ENCODE measurements around the gene TMEM144.

The TMEM144 gene

GRCh38 chr4:158209825-158210807 lies at the start of gene TMEM144:
Gene TMEM144, plus strand, starts transcription at chr4:158210486. Its CDS starts 2,182 bp downstream, at chr4:158212668.
- H3K27ac ChIP-seq = peak within 1 kb of the TSS; percentile 81
- no peak; the same call in 1 of the 2 replicates for TF ChIP-seq CTCF (conservative IDR thresholded peaks at IDR 0.05)

DNA sequence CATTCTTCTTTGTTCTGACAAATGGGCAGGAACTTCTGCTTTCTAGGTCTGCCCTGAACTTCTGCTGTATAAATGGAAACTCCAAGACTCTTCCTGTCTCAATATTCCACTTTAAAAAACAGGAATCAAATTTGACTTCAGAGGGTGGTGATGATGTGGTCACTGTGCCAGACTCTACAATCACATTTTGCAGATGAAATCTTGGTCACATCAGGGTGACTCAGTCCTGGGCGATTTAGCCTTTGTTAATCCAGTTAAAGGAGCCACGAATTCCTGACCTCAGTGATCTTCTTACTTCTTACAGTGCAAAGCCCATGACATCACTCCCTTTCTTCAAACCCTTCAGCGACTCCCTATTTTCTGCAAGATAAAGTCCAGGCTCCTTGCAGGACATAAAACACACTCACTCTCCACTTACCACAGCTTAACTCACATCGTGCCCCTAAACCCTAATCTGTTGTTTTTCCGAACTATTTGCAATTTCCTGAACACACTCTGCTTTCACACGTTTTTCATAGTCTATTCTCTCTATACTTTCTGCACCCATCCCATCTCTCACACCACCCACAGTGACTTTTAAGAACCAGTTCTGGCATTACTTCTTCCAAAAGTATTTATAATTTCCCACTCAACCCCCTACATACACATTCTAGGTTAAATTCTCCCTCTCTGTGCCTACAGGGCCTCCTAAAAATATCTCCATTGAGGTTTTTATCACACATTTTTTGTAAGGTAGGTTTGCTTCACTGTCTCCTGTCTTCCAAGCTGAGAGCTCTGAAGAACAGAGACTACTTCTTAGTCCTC lies 48.5 kb upstream of the TMEM144 start:
- no peak for TF ChIP-seq CTCF (conservative IDR thresholded peaks at IDR 0.05)
- H3K27ac ChIP-seq = no peak overlapping the region

- no peak overlapping the region for H3K27ac ChIP-seq
- no peak for TF ChIP-seq CTCF (conservative IDR thresholded peaks at IDR 0.05)
Measured at GRCh38 chr4:158162631-158163030, 47.7 kb upstream of the TMEM144 start.

DNA sequence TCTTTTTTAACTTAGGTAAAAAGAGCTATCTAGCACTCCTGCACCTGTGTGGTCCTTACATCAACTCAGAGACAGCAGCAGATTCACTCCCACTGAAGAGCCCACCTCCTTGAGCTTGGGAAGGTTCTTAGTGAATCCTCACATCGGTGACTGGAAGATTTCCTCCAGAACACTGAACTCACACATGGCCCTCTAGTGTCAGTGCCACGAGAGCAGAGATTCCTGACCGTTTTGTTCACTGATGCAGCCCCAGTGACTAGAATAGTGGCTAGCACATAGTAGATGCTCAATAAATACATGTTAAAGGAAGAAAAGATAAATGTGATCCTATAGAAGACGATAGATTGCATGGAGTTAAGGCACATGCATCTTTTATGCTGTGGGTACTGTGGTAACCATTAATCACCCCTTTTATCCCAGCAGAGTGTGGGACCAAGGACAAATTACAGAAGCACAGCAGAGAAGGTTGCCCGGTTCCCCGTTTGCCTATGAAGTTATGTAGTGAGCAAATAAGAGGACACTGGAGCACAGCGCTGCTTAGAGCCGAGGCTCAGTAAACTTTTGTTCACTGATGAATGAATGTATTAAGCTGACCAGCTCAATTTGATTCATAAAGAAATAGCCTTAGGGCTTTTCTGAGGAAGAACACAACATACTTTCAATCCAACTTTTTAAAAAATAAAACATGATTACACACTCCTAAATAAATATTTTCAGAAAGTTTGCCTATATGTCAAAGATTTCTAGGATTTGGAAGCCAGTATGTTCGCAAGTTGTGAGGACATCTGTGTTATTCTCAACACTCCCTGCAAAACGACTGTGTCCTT lies 46.1 kb upstream of the TMEM144 start:
- no peak overlapping the region for H3K27ac ChIP-seq
- no peak for TF ChIP-seq CTCF (conservative IDR thresholded peaks at IDR 0.05)

DNA sequence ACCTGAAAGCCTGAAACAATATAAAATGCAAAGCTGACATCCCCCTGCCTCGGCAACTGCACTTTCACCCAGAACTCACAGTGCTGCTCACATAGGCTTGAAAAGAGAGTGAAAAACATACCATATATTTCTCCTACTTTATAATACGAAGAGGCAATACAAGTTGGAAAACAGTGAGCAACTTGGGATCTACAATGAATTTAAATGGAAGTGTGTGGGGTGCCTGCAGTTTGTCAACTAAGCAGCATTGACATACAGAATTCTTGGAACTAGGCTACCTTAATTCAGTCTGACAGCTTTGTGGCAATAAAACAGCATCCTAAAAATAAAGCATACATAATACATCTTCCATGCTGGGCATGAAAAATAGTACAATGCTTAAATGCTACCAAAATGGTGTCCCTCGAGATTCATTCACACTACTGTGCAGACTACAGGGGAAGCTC lies 45.5 kb upstream of the TMEM144 start:
- TF ChIP-seq CTCF (conservative IDR thresholded peaks at IDR 0.05) = no peak
- H3K27ac ChIP-seq = no peak overlapping the region

- H3K27ac ChIP-seq = no peak overlapping the region
- no peak for TF ChIP-seq CTCF (conservative IDR thresholded peaks at IDR 0.05)
Measured at GRCh38 chr4:158166701-158167100, 43.6 kb upstream of the TMEM144 start.

Measured in VCaP (cell line).